HG03064 (cell line): ENCODE data around the gene YAP1.

ENCODE experiments used
- ATAC-seq: cut with Tn5 transposase; IDR thresholded peaks from one replicate; pipeline ENCODE4 v1.9.1; 2021; ENCODE audit warnings: low read depth; ENCODE audit not compliant: unreplicated experiment

The YAP1 gene

GRCh38 chr11:102155676-102156075 lies 45.4 kb downstream of the YAP1 start:
- ATAC-seq = no peak

GRCh38 chr11:102157219-102157618 lies 47.0 kb downstream of the YAP1 start:
- ATAC-seq = no peak

GRCh38 chr11:102158164-102158735 lies 48.0 kb downstream of the YAP1 start:
- no peak for ATAC-seq

GRCh38 chr11:102163368-102163767 lies 53.1 kb downstream of the YAP1 start:
- no peak for ATAC-seq

- no peak for ATAC-seq
Measured at GRCh38 chr11:102166175-102167064, 56.2 kb downstream of the YAP1 start.

- ATAC-seq = no peak
Measured at GRCh38 chr11:102168481-102168880, 58.2 kb downstream of the YAP1 start.

- ATAC-seq = no peak
Measured at GRCh38 chr11:102171101-102171500, 60.9 kb downstream of the YAP1 start.

GRCh38 chr11:102172127-102172848 lies 62.0 kb downstream of the YAP1 start:
- no peak for ATAC-seq

- ATAC-seq = no peak
Measured at GRCh38 chr11:102177126-102177525, 66.9 kb downstream of the YAP1 start.

GRCh38 chr11:102177974-102178631 lies 67.9 kb downstream of the YAP1 start:
- no peak for ATAC-seq

- ATAC-seq = no peak
Measured at GRCh38 chr11:102179371-102179770, 69.1 kb downstream of the YAP1 start.

- ATAC-seq = no peak
Measured at GRCh38 chr11:102184269-102184987, 74.2 kb downstream of the YAP1 start.

GRCh38 chr11:102186551-102187191 lies 76.4 kb downstream of the YAP1 start:
- no peak for ATAC-seq

- no peak for ATAC-seq
Measured at GRCh38 chr11:102187416-102188151, 77.3 kb downstream of the YAP1 start.

GRCh38 chr11:102188488-102188887 lies 78.2 kb downstream of the YAP1 start:
- ATAC-seq = no peak

- ATAC-seq = no peak
Measured at GRCh38 chr11:102191832-102192231, 81.6 kb downstream of the YAP1 start.

GRCh38 chr11:102192349-102193066 lies 82.3 kb downstream of the YAP1 start:
- ATAC-seq = no peak

- no peak for ATAC-seq
Measured at GRCh38 chr11:102194257-102194656, 84.0 kb downstream of the YAP1 start.
